Measurements from ENCODE around the gene INTS14.

Gene INTS14

GRCh38 chr15:65642594-65642993 is 31.7 kb upstream of the INTS14 start:
- DNase-seq (ENCODE audit: low read depth) = no peak
- H3K4me3 ChIP-seq (ENCODE audit: low read depth, low read length) = no peak overlapping the region
- TF ChIP-seq, protein P1, sequence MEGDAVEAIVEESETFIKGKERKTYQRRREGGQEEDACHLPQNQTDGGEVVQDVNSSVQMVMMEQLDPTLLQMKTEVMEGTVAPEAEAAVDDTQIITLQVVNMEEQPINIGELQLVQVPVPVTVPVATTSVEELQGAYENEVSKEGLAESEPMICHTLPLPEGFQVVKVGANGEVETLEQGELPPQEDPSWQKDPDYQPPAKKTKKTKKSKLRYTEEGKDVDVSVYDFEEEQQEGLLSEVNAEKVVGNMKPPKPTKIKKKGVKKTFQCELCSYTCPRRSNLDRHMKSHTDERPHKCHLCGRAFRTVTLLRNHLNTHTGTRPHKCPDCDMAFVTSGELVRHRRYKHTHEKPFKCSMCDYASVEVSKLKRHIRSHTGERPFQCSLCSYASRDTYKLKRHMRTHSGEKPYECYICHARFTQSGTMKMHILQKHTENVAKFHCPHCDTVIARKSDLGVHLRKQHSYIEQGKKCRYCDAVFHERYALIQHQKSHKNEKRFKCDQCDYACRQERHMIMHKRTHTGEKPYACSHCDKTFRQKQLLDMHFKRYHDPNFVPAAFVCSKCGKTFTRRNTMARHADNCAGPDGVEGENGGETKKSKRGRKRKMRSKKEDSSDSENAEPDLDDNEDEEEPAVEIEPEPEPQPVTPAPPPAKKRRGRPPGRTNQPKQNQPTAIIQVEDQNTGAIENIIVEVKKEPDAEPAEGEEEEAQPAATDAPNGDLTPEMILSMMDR (IDR thresholded peaks at IDR 0.05; ENCODE audit: insufficient read depth, low read depth, low read length, missing control alignments) = no peak

- no peak overlapping the region for H3K4me3 ChIP-seq (ENCODE audit: low read depth, low read length)
- no peak for DNase-seq (ENCODE audit: low read depth)
- TF ChIP-seq, protein P1 (IDR thresholded peaks at IDR 0.05; ENCODE audit: insufficient read depth, low read depth, low read length, missing control alignments) = no peak
Measured at GRCh38 chr15:65641768-65642475, 31.0 kb upstream of the INTS14 start.

DNA sequence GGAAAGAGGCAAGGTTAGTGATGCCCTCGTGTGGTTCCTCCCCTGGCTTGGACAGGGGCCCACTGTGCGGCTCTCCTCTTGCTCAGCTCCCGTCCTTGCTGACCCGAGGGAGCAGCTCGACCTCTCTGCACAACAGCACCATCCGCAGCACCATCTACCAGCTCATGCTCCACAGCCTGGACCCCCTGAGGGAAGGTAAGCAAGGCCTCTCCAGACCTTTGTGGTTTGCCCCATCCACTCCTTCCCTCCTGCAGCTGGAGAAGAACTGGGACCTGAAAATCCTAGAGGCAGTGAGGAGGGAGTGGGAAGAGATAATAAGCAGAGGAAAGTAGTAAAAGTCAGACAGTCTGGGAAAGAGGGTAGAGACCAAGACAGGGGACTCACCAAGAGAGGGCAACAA is 28.6 kb upstream of the INTS14 start:
- no peak overlapping the region for H3K4me3 ChIP-seq (ENCODE audit: low read depth, low read length)
- TF ChIP-seq, protein P1 (IDR thresholded peaks at IDR 0.05; ENCODE audit: insufficient read depth, low read depth, low read length, missing control alignments) = no peak
- DNase-seq (ENCODE audit: low read depth) = no peak

- H3K4me3 ChIP-seq (ENCODE audit: low read depth, low read length) = no peak overlapping the region
- TF ChIP-seq, protein P1 (IDR thresholded peaks at IDR 0.05; ENCODE audit: insufficient read depth, low read depth, low read length, missing control alignments) = peak; percentile 72
- DNase-seq (ENCODE audit: low read depth) = peak; percentile 78
Measured at GRCh38 chr15:65638681-65639089, 27.8 kb upstream of the INTS14 start.

DNA sequence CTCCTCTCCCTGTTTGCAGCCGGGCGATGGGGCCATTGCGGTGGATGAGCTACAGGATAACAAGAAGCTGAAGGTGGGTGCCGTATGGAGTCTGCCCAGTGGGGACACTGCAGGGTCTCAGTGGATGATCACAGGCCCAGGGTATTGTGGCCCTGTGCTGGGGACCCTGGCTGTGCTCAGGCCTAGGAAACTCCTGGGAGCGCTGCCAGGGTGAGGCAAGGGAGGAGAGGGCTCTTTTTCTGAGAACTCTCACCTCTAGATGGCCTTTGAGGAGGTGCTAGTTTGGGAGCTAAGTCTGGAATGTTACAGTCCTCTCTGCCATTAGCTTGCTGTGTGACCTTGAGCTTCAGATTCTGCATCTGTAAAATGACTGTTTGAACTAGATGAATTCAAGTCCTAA is 27.2 kb upstream of the INTS14 start:
- no peak for DNase-seq (ENCODE audit: low read depth)
- TF ChIP-seq, protein P1 (IDR thresholded peaks at IDR 0.05; ENCODE audit: insufficient read depth, low read depth, low read length, missing control alignments) = no peak
- no peak overlapping the region for H3K4me3 ChIP-seq (ENCODE audit: low read depth, low read length)

- no peak for DNase-seq (ENCODE audit: low read depth)
- TF ChIP-seq, protein P1 (IDR thresholded peaks at IDR 0.05; ENCODE audit: insufficient read depth, low read depth, low read length, missing control alignments) = no peak
- H3K4me3 ChIP-seq (ENCODE audit: low read depth, low read length) = no peak overlapping the region
Measured at GRCh38 chr15:65634356-65634755, 23.4 kb upstream of the INTS14 start.

DNA sequence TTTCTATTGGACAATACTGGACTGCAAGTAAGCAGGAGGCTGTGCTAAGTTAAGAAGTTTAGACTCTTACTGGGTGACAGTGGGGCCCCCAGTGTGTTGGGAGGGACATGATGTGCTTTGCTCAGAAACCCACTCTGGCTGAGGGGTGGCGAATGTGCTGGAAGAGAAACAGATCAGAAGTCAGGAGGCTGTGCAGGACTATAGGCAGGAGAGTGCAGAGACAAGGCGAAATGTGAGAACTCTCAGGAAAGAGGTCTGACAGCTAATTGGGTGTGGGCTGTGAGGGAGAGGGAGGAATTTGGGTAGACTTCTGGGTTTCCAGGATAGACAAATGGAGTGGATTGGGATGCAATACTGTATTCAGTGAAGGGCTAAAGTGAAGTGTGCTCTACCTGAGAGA is 22.8 kb upstream of the INTS14 start:
- TF ChIP-seq, protein P1 (IDR thresholded peaks at IDR 0.05; ENCODE audit: insufficient read depth, low read depth, low read length, missing control alignments) = no peak
- H3K4me3 ChIP-seq (ENCODE audit: low read depth, low read length) = no peak overlapping the region
- no peak for DNase-seq (ENCODE audit: low read depth)

Measured in GM12865 (cell line).